H9 (cell line): ENCODE data around the gene TCIRG1. TPM values are rescaled to one million over a fixed set of nuclear protein-coding genes. Genes with fewer than 3 reads are reported as not detected.

ENCODE experiments used
- DNase-seq: peaks from one replicate; pipeline ENCODE4 v3.0.0-alpha.2; 2017
- H2AFZ ChIP-seq: one replicate; pipeline ENCODE4 v1.6.1; 2013; ENCODE audit warnings: mild to moderate bottlenecking, low read length, control low read depth, moderate library complexity
- H2AK5ac ChIP-seq: 2 replicates; pipeline ENCODE4 v1.6.1; 2013; ENCODE audit warnings: low read length, control low read depth, mixed read lengths; ENCODE audit not compliant: insufficient read length
- H2BK120ac ChIP-seq: one replicate; pipeline ENCODE4 v1.6.1; 2013; ENCODE audit warnings: low read depth, mild to moderate bottlenecking, low read length, control low read depth, inconsistent platforms; ENCODE audit not compliant: poor library complexity, severe bottlenecking
- H2BK12ac ChIP-seq: 2 replicates; pipeline ENCODE4 v1.6.1; 2013; ENCODE audit warnings: low read length, control low read depth, mixed read lengths, low read depth; ENCODE audit not compliant: insufficient read length
- H2BK15ac ChIP-seq: 2 replicates; pipeline ENCODE4 v1.6.1; 2013; ENCODE audit warnings: low read depth, low read length, control low read depth
- H2BK20ac ChIP-seq: one replicate; pipeline ENCODE4 v1.6.1; 2013; ENCODE audit warnings: low read depth, mild to moderate bottlenecking, low read length, control low read depth, inconsistent platforms; ENCODE audit not compliant: poor library complexity, severe bottlenecking
- H2BK5ac ChIP-seq: 2 replicates; pipeline ENCODE4 v1.6.1; 2013; ENCODE audit warnings: low read length, control low read depth, mixed read lengths; ENCODE audit not compliant: insufficient read length
- H3K14ac ChIP-seq: 2 replicates; pipeline ENCODE4 v1.6.1; 2013; ENCODE audit warnings: low read length, control low read depth; ENCODE audit not compliant: insufficient read depth
- H3K18ac ChIP-seq: 2 replicates; pipeline ENCODE4 v1.6.1; 2013; ENCODE audit warnings: low read depth, mild to moderate bottlenecking, mixed read lengths, low read length, control low read depth; ENCODE audit not compliant: insufficient read length
- H3K23ac ChIP-seq: 2 replicates; pipeline ENCODE4 v1.6.1; 2013; ENCODE audit warnings: low read length, control low read depth, mixed read lengths, low read depth; ENCODE audit not compliant: insufficient read length
- H3K23me2 ChIP-seq: 2 replicates; pipeline ENCODE4 v1.6.1; 2013; ENCODE audit warnings: low read depth, mild to moderate bottlenecking, mixed read lengths, low read length, control low read depth; ENCODE audit not compliant: insufficient read length, poor library complexity, severe bottlenecking
- H3K27ac ChIP-seq: 2 replicates; pipeline ENCODE4 v1.5.1; 2013; ENCODE audit warnings: low read length, control low read depth, mixed read lengths, low read depth; ENCODE audit not compliant: insufficient read length
- H3K27me3 ChIP-seq: 2 replicates; pipeline ENCODE4 v1.6.1; 2013; ENCODE audit warnings: low read length, control low read depth, inconsistent platforms; ENCODE audit not compliant: insufficient read depth
- H3K4ac ChIP-seq: 2 replicates; pipeline ENCODE4 v1.6.1; 2013; ENCODE audit warnings: low read depth, mild to moderate bottlenecking, control low read depth, inconsistent platforms, low read length, moderate library complexity
- H3K4me1 ChIP-seq: 2 replicates; pipeline ENCODE4 v1.6.1; 2013; ENCODE audit warnings: low read length, control low read depth, inconsistent platforms; ENCODE audit not compliant: insufficient read depth
- H3K4me2 ChIP-seq: 2 replicates; pipeline ENCODE4 v1.6.1; 2013; ENCODE audit warnings: low read length, control low read depth, mixed read lengths; ENCODE audit not compliant: insufficient read length, insufficient read depth
- H3K56ac ChIP-seq: 2 replicates; pipeline ENCODE4 v1.6.1; 2013; ENCODE audit warnings: low read depth, mild to moderate bottlenecking, mixed read lengths, low read length, control low read depth; ENCODE audit not compliant: insufficient read length
- H3K79me1 ChIP-seq: 2 replicates; pipeline ENCODE4 v1.6.1; 2013; ENCODE audit warnings: low read depth, mild to moderate bottlenecking, moderate library complexity, low read length, control low read depth, inconsistent platforms; ENCODE audit not compliant: insufficient read depth, poor library complexity, severe bottlenecking
- H3K79me2 ChIP-seq: 2 replicates; pipeline ENCODE4 v1.6.1; 2013; ENCODE audit warnings: low read length, control low read depth, inconsistent platforms; ENCODE audit not compliant: insufficient read depth
- H3K9ac ChIP-seq: 2 replicates; pipeline ENCODE4 v1.6.1; 2013; ENCODE audit warnings: low read length, control low read depth, mixed read lengths; ENCODE audit not compliant: insufficient read length; ENCODE audit errors: extremely low read depth
- H3K9me3 ChIP-seq: one replicate; pipeline ENCODE4 v1.6.1; 2013; ENCODE audit warnings: low read depth, low read length, inconsistent platforms; ENCODE audit not compliant: control insufficient read depth
- H3T11ph ChIP-seq: one replicate; pipeline ENCODE4 v1.6.1; 2013; ENCODE audit warnings: mild to moderate bottlenecking, low read length, control low read depth, inconsistent platforms
- H4K20me1 ChIP-seq: one replicate; pipeline ENCODE4 v1.6.1; 2013; ENCODE audit not compliant: control insufficient read depth, insufficient read length, insufficient read depth
- H4K5ac ChIP-seq: 2 replicates; pipeline ENCODE4 v1.6.1; 2013; ENCODE audit warnings: low read depth, mild to moderate bottlenecking, mixed read lengths, low read length, control low read depth; ENCODE audit not compliant: insufficient read length
- H4K8ac ChIP-seq: replicated peaks from 2 replicates; pipeline ENCODE4 v1.6.1; 2013; ENCODE audit warnings: low read length, control low read depth, mixed read lengths, low read depth; ENCODE audit not compliant: insufficient read length
- H4K91ac ChIP-seq: 2 replicates; pipeline ENCODE4 v1.6.1; 2013; ENCODE audit warnings: low read depth, mild to moderate bottlenecking, moderate library complexity, mixed read lengths, low read length, control low read depth; ENCODE audit not compliant: insufficient read length
- H3K27ac Mint-ChIP-seq, 3 experiments: 2 replicates in 2 of 3; 3 replicates in 1 of 3; pipeline ENCODE4 v1.8.0; 2020 to 2021; ENCODE audit warnings: mixed read lengths in 3 of 3, mild to moderate bottlenecking in 1 of 3, moderate library complexity in 1 of 3
- H3K27me3 Mint-ChIP-seq: 2 replicates; pipeline ENCODE4 v1.8.0; 2021; ENCODE audit warnings: low read depth, mild to moderate bottlenecking, moderate library complexity, mixed read lengths
- H3K36me3 Mint-ChIP-seq, 3 experiments: 2 replicates in 2 of 3; 3 replicates in 1 of 3; pipeline ENCODE4 v1.8.0; 2020 to 2021; ENCODE audit warnings: low read depth in 3 of 3, mixed read lengths in 3 of 3; ENCODE audit not compliant: insufficient read depth in 1 of 3
- H3K4me1 Mint-ChIP-seq, 2 experiments: 2 replicates each; pipeline ENCODE4 v1.8.0; 2020; ENCODE audit warnings: mixed read lengths in 2 of 2
- H3K4me3 Mint-ChIP-seq, 2 experiments: 2 replicates in 1 of 2; 3 replicates in 1 of 2; pipeline ENCODE4 v1.8.0; 2020 to 2021; ENCODE audit warnings: mild to moderate bottlenecking in 2 of 2, mixed read lengths in 2 of 2, moderate library complexity in 1 of 2
- H3K9me3 Mint-ChIP-seq, 2 experiments: 2 replicates in 1 of 2; 3 replicates in 1 of 2; pipeline ENCODE4 v1.8.0; 2020; ENCODE audit warnings: mild to moderate bottlenecking in 2 of 2, mixed read lengths in 2 of 2, moderate library complexity in 1 of 2
- WGBS: extraction: QIAGEN DNeasy Blood & Tissue Kit; methylation state at CpG from one replicate; pipeline ENCODE4 v1.1.7; 2013; ENCODE audit warnings: missing lambda C conversion rate, low lambda C conversion rate, mixed read lengths; ENCODE audit not compliant: insufficient read length; ENCODE audit errors: extremely low coverage; 5-methylcytosine and 5-hydroxymethylcytosine counted together
- total RNA-seq: library from RNA; stranded (reverse); gene quantifications from 2 replicates; pipeline ENCODE4 v1.2.1, GENCODE V29; 2021
- TF ChIP-seq, protein P1 (sequence below): fragments of 200-600 bp; sonication (generic); conservative IDR thresholded peaks from 3 replicates; pipeline ENCODE4 v1.8.0; 2021; ENCODE audit warnings: antibody characterized with exemption, mild to moderate bottlenecking

Gene TCIRG1
- total RNA-seq, 1 experiment from 2014 or later = 24.4 TPM

DNA sequence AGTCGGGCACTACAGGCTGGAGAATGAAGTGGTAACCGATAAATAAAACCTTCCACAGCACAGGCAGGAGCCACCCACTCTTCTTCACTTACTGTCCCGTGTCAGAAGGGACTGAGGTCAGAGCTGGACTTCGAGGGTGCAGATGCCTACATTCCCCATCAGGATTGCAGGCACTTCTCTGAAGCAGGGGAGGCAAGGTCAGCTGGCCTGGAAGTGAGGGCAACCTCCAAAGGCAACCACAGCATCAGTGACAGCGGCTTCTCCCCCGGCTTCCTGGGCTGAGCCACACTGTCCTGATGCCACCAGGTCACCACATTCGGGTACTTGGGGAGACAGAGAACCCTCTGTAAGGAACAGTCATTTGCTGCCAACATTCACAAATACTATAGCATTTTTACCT, 22.7 kb downstream of the TCIRG1 start:
- no peaks in the 10 kb centered on the region for H3K79me2 ChIP-seq
- TF ChIP-seq, protein P1, sequence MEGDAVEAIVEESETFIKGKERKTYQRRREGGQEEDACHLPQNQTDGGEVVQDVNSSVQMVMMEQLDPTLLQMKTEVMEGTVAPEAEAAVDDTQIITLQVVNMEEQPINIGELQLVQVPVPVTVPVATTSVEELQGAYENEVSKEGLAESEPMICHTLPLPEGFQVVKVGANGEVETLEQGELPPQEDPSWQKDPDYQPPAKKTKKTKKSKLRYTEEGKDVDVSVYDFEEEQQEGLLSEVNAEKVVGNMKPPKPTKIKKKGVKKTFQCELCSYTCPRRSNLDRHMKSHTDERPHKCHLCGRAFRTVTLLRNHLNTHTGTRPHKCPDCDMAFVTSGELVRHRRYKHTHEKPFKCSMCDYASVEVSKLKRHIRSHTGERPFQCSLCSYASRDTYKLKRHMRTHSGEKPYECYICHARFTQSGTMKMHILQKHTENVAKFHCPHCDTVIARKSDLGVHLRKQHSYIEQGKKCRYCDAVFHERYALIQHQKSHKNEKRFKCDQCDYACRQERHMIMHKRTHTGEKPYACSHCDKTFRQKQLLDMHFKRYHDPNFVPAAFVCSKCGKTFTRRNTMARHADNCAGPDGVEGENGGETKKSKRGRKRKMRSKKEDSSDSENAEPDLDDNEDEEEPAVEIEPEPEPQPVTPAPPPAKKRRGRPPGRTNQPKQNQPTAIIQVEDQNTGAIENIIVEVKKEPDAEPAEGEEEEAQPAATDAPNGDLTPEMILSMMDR = no peak

More for the DNA sequence above, 22.7 kb downstream of the TCIRG1 start:
- H4K91ac ChIP-seq = no peak overlapping the region
- no peak overlapping the region for H4K5ac ChIP-seq
- Mint-ChIP-seq H3K27me3 (no peaks in the 10 kb centered on the region), H3K9me3 (no peaks in the 10 kb centered on the region), H3K4me1 (no peaks in the 10 kb centered on the region), H3K4me3 (no peak overlapping the region), H3K36me3 (peaks cover 41 to 93% (median 75%) of the 10 kb centered on the region in 3 experiments), H3K27ac (no peak overlapping the region)
- H3K27me3 ChIP-seq = no peaks in the 10 kb centered on the region
- no peaks in the 10 kb centered on the region for H3K9me3 ChIP-seq
- WGBS = no CpG with 5 or more reads among the region's 7 CpGs
- no peak overlapping the region for H3K14ac ChIP-seq
- no peak overlapping the region for H2BK5ac ChIP-seq
- no peak overlapping the region for H2BK20ac ChIP-seq
- H3K4ac ChIP-seq = no peak overlapping the region
- H2AK5ac ChIP-seq = no peak overlapping the region
- DNase-seq = no peak
- no peak overlapping the region for H3T11ph ChIP-seq
- H3K4me2 ChIP-seq = no peak overlapping the region
- H3K4me1 ChIP-seq = no peaks in the 10 kb centered on the region
- no peaks in the 10 kb centered on the region for H4K20me1 ChIP-seq
- H3K18ac ChIP-seq = no peak overlapping the region
- no peak overlapping the region for H2BK15ac ChIP-seq
- no peaks in the 10 kb centered on the region for H3K79me1 ChIP-seq
- no peak overlapping the region for H2AFZ ChIP-seq
- H4K8ac ChIP-seq = no peak overlapping the region
- H3K56ac ChIP-seq = no peak overlapping the region
- no peak overlapping the region for H3K23ac ChIP-seq
- no peak overlapping the region for H2BK12ac ChIP-seq
- no peak overlapping the region for H3K9ac ChIP-seq
- H2BK120ac ChIP-seq = no peak overlapping the region
- H3K23me2 ChIP-seq = no peaks in the 10 kb centered on the region
- no peak overlapping the region for H3K27ac ChIP-seq
